ENCODE measurements around the gene RCBTB1.

DNA sequence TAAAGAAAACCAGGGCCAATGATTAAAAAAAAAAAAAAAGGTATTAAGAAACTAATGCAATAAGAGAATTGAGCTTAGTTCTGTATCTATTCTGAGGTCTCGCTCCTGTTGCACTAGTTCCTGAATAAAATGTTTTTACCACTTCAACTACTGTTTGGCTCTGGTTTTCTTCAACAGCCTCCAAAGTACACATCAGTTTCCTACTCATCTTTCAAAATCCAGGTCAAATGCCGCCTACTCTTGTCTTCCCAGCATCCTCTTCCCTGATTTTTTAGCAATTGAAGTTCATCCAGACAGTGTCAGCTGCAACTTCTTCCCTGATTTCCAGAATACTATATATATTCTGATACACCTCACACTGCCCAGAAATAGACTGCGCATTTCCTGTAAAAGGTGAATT is 1.4 kb upstream of the RCBTB1 start:
- TF ChIP-seq JUN (IDR thresholded peaks at IDR 0.05; ENCODE audit: borderline replicate concordance, insufficient read depth, insufficient read length, low read depth) (no peak), EZH2 (IDR thresholded peaks at IDR 0.05; ENCODE audit: borderline replicate concordance, low read depth, low read length, severe bottlenecking) (no peak)
- TF ChIP-seq, protein P1, sequence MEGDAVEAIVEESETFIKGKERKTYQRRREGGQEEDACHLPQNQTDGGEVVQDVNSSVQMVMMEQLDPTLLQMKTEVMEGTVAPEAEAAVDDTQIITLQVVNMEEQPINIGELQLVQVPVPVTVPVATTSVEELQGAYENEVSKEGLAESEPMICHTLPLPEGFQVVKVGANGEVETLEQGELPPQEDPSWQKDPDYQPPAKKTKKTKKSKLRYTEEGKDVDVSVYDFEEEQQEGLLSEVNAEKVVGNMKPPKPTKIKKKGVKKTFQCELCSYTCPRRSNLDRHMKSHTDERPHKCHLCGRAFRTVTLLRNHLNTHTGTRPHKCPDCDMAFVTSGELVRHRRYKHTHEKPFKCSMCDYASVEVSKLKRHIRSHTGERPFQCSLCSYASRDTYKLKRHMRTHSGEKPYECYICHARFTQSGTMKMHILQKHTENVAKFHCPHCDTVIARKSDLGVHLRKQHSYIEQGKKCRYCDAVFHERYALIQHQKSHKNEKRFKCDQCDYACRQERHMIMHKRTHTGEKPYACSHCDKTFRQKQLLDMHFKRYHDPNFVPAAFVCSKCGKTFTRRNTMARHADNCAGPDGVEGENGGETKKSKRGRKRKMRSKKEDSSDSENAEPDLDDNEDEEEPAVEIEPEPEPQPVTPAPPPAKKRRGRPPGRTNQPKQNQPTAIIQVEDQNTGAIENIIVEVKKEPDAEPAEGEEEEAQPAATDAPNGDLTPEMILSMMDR (IDR thresholded peaks at IDR 0.05; ENCODE audit: extremely low read depth in 1 of 2, insufficient read depth in 1 of 2, low read depth in 1 of 2, low read length in 2 of 2), result no peak
